ENCODE results near the gene POLK.

Gene POLK

GRCh38 chr5:75547812-75548211, 36.1 kb downstream of the POLK start:
- H3F3A ChIP-seq (ENCODE audit: insufficient read depth, low read length): no peaks in the 10 kb centered on the region
- H3K4me3 ChIP-seq (ENCODE audit: low read length): no peak overlapping the region
- no peak overlapping the region for H3K4me2 ChIP-seq (ENCODE audit: low read depth, low read length)
- DNase-seq: no peak
- H3K9ac ChIP-seq (ENCODE audit: low read length): no peak overlapping the region
- no peaks in the 10 kb centered on the region for H3K79me2 ChIP-seq (ENCODE audit: low read length)
- H3K27me3 ChIP-seq (replicated peaks; ENCODE audit: insufficient read depth, low read length): no peaks in the 10 kb centered on the region
- no peak for TF ChIP-seq CTCF (IDR thresholded peaks at IDR 0.05; ENCODE audit: low read length)
- no peak for TF ChIP-seq EZH2phosphoT487 (IDR thresholded peaks at IDR 0.05; ENCODE audit: low read length)
- no peak for TF ChIP-seq EZH2 (optimal IDR thresholded peaks at IDR 0.05; ENCODE audit: low read depth, low read length)
- H3K27ac ChIP-seq (ENCODE audit: low read length): no peak overlapping the region
- H4K20me1 ChIP-seq (ENCODE audit: insufficient read depth, low read length): no peaks in the 10 kb centered on the region
- H3K4me1 ChIP-seq (ENCODE audit: low read length): no peaks in the 10 kb centered on the region
- no peak overlapping the region for H2AFZ ChIP-seq (ENCODE audit: low read length)
- no peaks in the 10 kb centered on the region for H3K9me2 ChIP-seq (replicated peaks; ENCODE audit: insufficient read depth, low read length)
- H3K36me3 ChIP-seq (replicated peaks; ENCODE audit: insufficient read depth, low read length): no peaks in the 10 kb centered on the region
- H3K9me3 ChIP-seq (replicated peaks; ENCODE audit: insufficient read depth, low read length): no peaks in the 10 kb centered on the region

GRCh38 chr5:75550597-75550996, 38.9 kb downstream of the POLK start:
- TF ChIP-seq EZH2phosphoT487 (IDR thresholded peaks at IDR 0.05; ENCODE audit: low read length) (no peak), EZH2 (optimal IDR thresholded peaks at IDR 0.05; ENCODE audit: low read depth, low read length) (no peak), CTCF (IDR thresholded peaks at IDR 0.05; ENCODE audit: low read length) (no peak)
- Histone ChIP-seq H3F3A (ENCODE audit: insufficient read depth, low read length) (no peaks in the 10 kb centered on the region), H3K4me2 (ENCODE audit: low read depth, low read length) (no peak overlapping the region), H4K20me1 (ENCODE audit: insufficient read depth, low read length) (no peaks in the 10 kb centered on the region), H3K27ac (ENCODE audit: low read length) (no peak overlapping the region), H3K79me2 (ENCODE audit: low read length) (no peaks in the 10 kb centered on the region), H2AFZ (ENCODE audit: low read length) (no peak overlapping the region), H3K4me1 (ENCODE audit: low read length) (no peaks in the 10 kb centered on the region), H3K9me2 (replicated peaks; ENCODE audit: insufficient read depth, low read length) (no peaks in the 10 kb centered on the region), H3K36me3 (replicated peaks; ENCODE audit: insufficient read depth, low read length) (no peaks in the 10 kb centered on the region), H3K27me3 (replicated peaks; ENCODE audit: insufficient read depth, low read length) (no peaks in the 10 kb centered on the region), H3K4me3 (ENCODE audit: low read length) (no peak overlapping the region), H3K9ac (ENCODE audit: low read length) (no peak overlapping the region), H3K9me3 (replicated peaks; ENCODE audit: insufficient read depth, low read length) (no peaks in the 10 kb centered on the region)
- no peak for DNase-seq

- H3K27me3 ChIP-seq (replicated peaks; ENCODE audit: insufficient read depth, low read length): no peaks in the 10 kb centered on the region
- DNase-seq: no peak
- H3K27ac ChIP-seq (ENCODE audit: low read length): no peak overlapping the region
- H3K79me2 ChIP-seq (ENCODE audit: low read length): no peaks in the 10 kb centered on the region
- H3F3A ChIP-seq (ENCODE audit: insufficient read depth, low read length): no peaks in the 10 kb centered on the region
- no peaks in the 10 kb centered on the region for H3K9me3 ChIP-seq (replicated peaks; ENCODE audit: insufficient read depth, low read length)
- no peak overlapping the region for H3K4me2 ChIP-seq (ENCODE audit: low read depth, low read length)
- no peaks in the 10 kb centered on the region for H3K9me2 ChIP-seq (replicated peaks; ENCODE audit: insufficient read depth, low read length)
- H3K9ac ChIP-seq (ENCODE audit: low read length): no peak overlapping the region
- H4K20me1 ChIP-seq (ENCODE audit: insufficient read depth, low read length): no peaks in the 10 kb centered on the region
- no peak overlapping the region for H2AFZ ChIP-seq (ENCODE audit: low read length)
- no peaks in the 10 kb centered on the region for H3K36me3 ChIP-seq (replicated peaks; ENCODE audit: insufficient read depth, low read length)
- no peak for TF ChIP-seq EZH2phosphoT487 (IDR thresholded peaks at IDR 0.05; ENCODE audit: low read length)
- no peak for TF ChIP-seq CTCF (IDR thresholded peaks at IDR 0.05; ENCODE audit: low read length)
- H3K4me1 ChIP-seq (ENCODE audit: low read length): no peaks in the 10 kb centered on the region
- no peak overlapping the region for H3K4me3 ChIP-seq (ENCODE audit: low read length)
These were observed 39.8 kb downstream of the POLK start for GRCh38 chr5:75551471-75551870.
